WTC11 (cell line): ENCODE data around the gene ZNF681. TPM values are rescaled to one million over a fixed set of nuclear protein-coding genes. Genes with fewer than 3 reads are reported as not detected.
A peak's percentile ranks its signal among the peaks of the same experiment; 100 is the strongest.

Source experiments
- ATAC-seq: fragments of 200-7000 bp; cut with Tn5 transposase; 2 replicates; pipeline ENCODE4 v1.10.0; 2021; ENCODE audit warnings: mild to moderate bottlenecking, moderate library complexity
- CTCF ChIA-PET: fragments of 300-600 bp; sonication (Branson Sonifier 250); formaldehyde crosslinking; loops from one replicate; lab custom pipeline; 2021; ENCODE audit warnings: antibody characterized with exemption; lab: Charles Lee
- POLR2A ChIA-PET: fragments of 350-600 bp; sonication (Branson Sonifier 250); formaldehyde crosslinking; loops from one replicate; lab custom pipeline; 2021; ENCODE audit warnings: antibody characterized with exemption; lab: Charles Lee
- DNase-seq: peaks from one replicate; pipeline ENCODE4 v3.0.0; 2021; ENCODE audit warnings: low spot score
- H3K27ac Mint-ChIP-seq: 2 replicates; pipeline ENCODE4 v1.8.0; 2021; ENCODE audit warnings: mixed read lengths
- H3K27me3 Mint-ChIP-seq: 2 replicates; pipeline ENCODE4 v1.8.0; 2021; ENCODE audit warnings: low read depth, mild to moderate bottlenecking, moderate library complexity, mixed read lengths
- H3K36me3 Mint-ChIP-seq: 2 replicates; pipeline ENCODE4 v1.8.0; 2021; ENCODE audit warnings: mixed read lengths
- H3K4me1 Mint-ChIP-seq: 2 replicates; pipeline ENCODE4 v1.8.0; 2022; ENCODE audit warnings: mixed read lengths
- H3K4me3 Mint-ChIP-seq: 2 replicates; pipeline ENCODE4 v1.8.0; 2021; ENCODE audit warnings: mild to moderate bottlenecking, moderate library complexity, mixed read lengths
- H3K9me3 Mint-ChIP-seq: 2 replicates; pipeline ENCODE4 v1.8.0; 2021; ENCODE audit warnings: mixed read lengths
- ATF6 ChIP-seq: sonication (generic); formaldehyde crosslinking; IDR thresholded peaks from 2 replicates; pipeline ENCODE4 v1.8.1; 2023; ENCODE audit warnings: mild to moderate bottlenecking, missing genetic modification reagents
- E2F1 ChIP-seq: sonication (generic); formaldehyde crosslinking; IDR thresholded peaks from 2 replicates; pipeline ENCODE4 v1.8.0; 2022; ENCODE audit warnings: mild to moderate bottlenecking, missing genetic modification reagents
- E2F4 ChIP-seq: sonication (generic); formaldehyde crosslinking; IDR thresholded peaks from 2 replicates; pipeline ENCODE4 v1.8.1; 2022; ENCODE audit warnings: low read depth, mild to moderate bottlenecking, moderate library complexity, missing genetic modification reagents, borderline replicate concordance
- EMX1 ChIP-seq: fragments of 250-450 bp; sonication (Bioruptor Pico); IDR thresholded peaks from 2 replicates; pipeline ENCODE4 v1.8.0; 2021; ENCODE audit warnings: mild to moderate bottlenecking
- ERG ChIP-seq: fragments of 250-450 bp; sonication (Bioruptor Pico); IDR thresholded peaks from 2 replicates; pipeline ENCODE4 v1.8.0; 2021; ENCODE audit warnings: mild to moderate bottlenecking
- ESRRA ChIP-seq: sonication (generic); formaldehyde crosslinking; IDR thresholded peaks from 2 replicates; pipeline ENCODE4 v1.8.1; 2022; ENCODE audit warnings: mild to moderate bottlenecking, missing genetic modification reagents, borderline replicate concordance
- ETV6 ChIP-seq: sonication (generic); formaldehyde crosslinking; IDR thresholded peaks from 2 replicates; pipeline ENCODE4 v1.8.1; 2022; ENCODE audit warnings: mild to moderate bottlenecking, missing genetic modification reagents
- HMGXB4 ChIP-seq: sonication (generic); formaldehyde crosslinking; IDR thresholded peaks from 2 replicates; pipeline ENCODE4 v1.8.1; 2023; ENCODE audit warnings: mild to moderate bottlenecking, moderate library complexity, missing genetic modification reagents
- NFYB ChIP-seq: sonication (generic); formaldehyde crosslinking; conservative IDR thresholded peaks from 2 replicates; pipeline ENCODE4 v1.8.0; 2022; ENCODE audit warnings: low read depth, missing genetic modification reagents
- NR2C2 ChIP-seq: sonication (generic); formaldehyde crosslinking; IDR thresholded peaks from 2 replicates; pipeline ENCODE4 v1.8.0; 2022; ENCODE audit warnings: mild to moderate bottlenecking, missing genetic modification reagents
- PRRX2 ChIP-seq: fragments of 250-450 bp; sonication (Bioruptor Pico); IDR thresholded peaks from 2 replicates; pipeline ENCODE4 v1.8.0; 2021; ENCODE audit warnings: mild to moderate bottlenecking
- SMAD3 ChIP-seq: sonication (generic); formaldehyde crosslinking; IDR thresholded peaks from 2 replicates; pipeline ENCODE4 v1.8.0; 2022; ENCODE audit warnings: missing genetic modification reagents, mild to moderate bottlenecking, borderline replicate concordance
- SOX15 ChIP-seq: fragments of 250-450 bp; sonication (Bioruptor Pico); IDR thresholded peaks from 2 replicates; pipeline ENCODE4 v1.9.0; 2021; ENCODE audit warnings: mild to moderate bottlenecking
- USF2 ChIP-seq: sonication (generic); formaldehyde crosslinking; IDR thresholded peaks from 2 replicates; pipeline ENCODE4 v1.8.1; 2023; ENCODE audit warnings: mild to moderate bottlenecking, missing genetic modification reagents, moderate library complexity
- ZNF425 ChIP-seq: fragments of 250-450 bp; sonication (Bioruptor Pico); conservative IDR thresholded peaks from 2 replicates; pipeline ENCODE4 v1.9.0; 2021; ENCODE audit warnings: mild to moderate bottlenecking
- ZSCAN18 ChIP-seq: fragments of 250-450 bp; sonication (Bioruptor Pico); IDR thresholded peaks from 2 replicates; pipeline ENCODE4 v2.1.2; 2022; ENCODE audit warnings: mild to moderate bottlenecking, moderate library complexity
- total RNA-seq: library from RNA; stranded (reverse); gene quantifications from 3 replicates; pipeline ENCODE4 v1.2.3, GENCODE V29; 2021

Gene ZNF681
- total RNA-seq, 1 experiment from 2014 or later = 16.9 TPM

GRCh38 chr19:23769691-23770468 is 11.2 kb upstream of the ZNF681 start (continued):
- TF ChIP-seq SOX15 (CRISPR knock-in tag) (no peak), NR2C2 (CRISPR knock-in tag) (no peak), E2F4 (no peak), PRRX2 (CRISPR knock-in tag) (no peak), HMGXB4 (CRISPR knock-in tag) (no peak)

GRCh38 chr19:23766951-23767350 is 8.3 kb upstream of the ZNF681 start:
- CTCF ChIA-PET = interaction anchor here (0.6 kb wide), 1 partner anchor 37 kb away, joined by 3 read pairs; no protein-coding TSS in a partner anchor
- POLR2A ChIA-PET = interaction anchor here (0.6 kb wide), 1 partner anchor 83 kb away, joined by 3 read pairs; no protein-coding TSS in a partner anchor
- H3K27me3 Mint-ChIP-seq = peaks cover 4% of the 10 kb centered on the region; the same call in 1 of the 2 replicates
- no peak overlapping the region; the same call in 1 of the 2 replicates for H3K27ac Mint-ChIP-seq
- H3K36me3 Mint-ChIP-seq = peaks cover 52% of the 10 kb centered on the region
- no peaks in the 10 kb centered on the region for H3K9me3 Mint-ChIP-seq
- ATAC-seq (no peak), DNase-seq (no peak)
- H3K4me3 Mint-ChIP-seq = no peak overlapping the region
- TF ChIP-seq E2F1 (CRISPR knock-in tag) (no peak), ZSCAN18 (CRISPR knock-in tag) (no peak), ETV6 (CRISPR knock-in tag) (no peak), ERG (CRISPR knock-in tag) (no peak), ATF6 (CRISPR knock-in tag) (no peak)
- H3K4me1 Mint-ChIP-seq = peaks cover 43% of the 10 kb centered on the region

DNA sequence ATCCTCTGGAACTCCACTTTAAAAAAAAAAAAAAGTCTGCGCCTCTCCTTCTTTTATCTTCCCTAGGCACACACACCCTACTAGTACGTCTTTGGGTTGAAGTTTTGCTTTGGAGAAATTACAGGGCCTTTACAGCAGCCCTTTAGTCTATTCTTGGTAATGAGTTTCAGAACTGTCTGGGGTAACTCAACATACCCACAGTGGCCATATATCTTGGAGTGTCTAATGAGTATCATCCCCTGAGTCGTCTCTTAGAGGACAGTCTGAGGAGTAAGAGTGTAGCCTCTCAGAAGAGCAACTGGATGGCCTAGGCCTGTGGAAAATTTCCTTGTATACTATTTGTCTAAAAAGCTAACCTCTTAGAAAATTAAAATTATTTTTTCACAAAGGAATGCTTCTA is 6.1 kb upstream of the ZNF681 start:
- no peak for ATAC-seq
- Mint-ChIP-seq H3K27ac (peak overlapping the region; percentile 17; the same call in 1 of the 2 replicates), H3K36me3 (peaks cover 38% of the 10 kb centered on the region), H3K4me1 (peaks cover 38% of the 10 kb centered on the region), H3K4me3 (peak overlapping the region; percentile 100), H3K27me3 (peaks cover 20% of the 10 kb centered on the region), H3K9me3 (no peaks in the 10 kb centered on the region)
- ChIA-PET CTCF (no interaction called here), POLR2A (no interaction called here)
- DNase-seq = no peak
- TF ChIP-seq USF2 (no peak), NFYB (no peak), SMAD3 (CRISPR knock-in tag) (no peak), EMX1 (CRISPR knock-in tag) (no peak), E2F1 (CRISPR knock-in tag) (no peak), ZNF425 (no peak), ESRRA (CRISPR knock-in tag) (no peak)
